ENCODE measurements around the gene ARL4A. TPM values are rescaled to one million over a fixed set of nuclear protein-coding genes. Genes with fewer than 3 reads are reported as not detected.

Gene ARL4A
- total and polyA plus RNA-seq, 9 of the 15 experiments (the other 6 are each of a cell fraction or from before 2014, with no cell fraction given) = 118 to 688 (median 172) TPM

GRCh38 chr7:12716134-12716681 lies 28.8 kb downstream of the ARL4A start (continued):
- TF ChIP-seq MGA (IDR thresholded peaks at IDR 0.05) (no peak), ZC3H11A (IDR thresholded peaks at IDR 0.05; ENCODE audit: low read depth, low read length) (no peak), HMG20B (CRISPR knock-in tag; IDR thresholded peaks at IDR 0.05) (no peak), ZNF197 (CRISPR knock-in tag; IDR thresholded peaks at IDR 0.05; ENCODE audit: low read depth) (peak; percentile 16; the same call in 1 of the 2 replicates), PHF21A (IDR thresholded peaks at IDR 0.05; ENCODE audit: borderline replicate concordance, low read depth) (no peak), YY1 (IDR thresholded peaks at IDR 0.05; ENCODE audit: borderline replicate concordance in 1 of 3, control insufficient read depth in 1 of 3, extremely low read depth in 1 of 3, insufficient read depth in 3 of 3, insufficient read length in 1 of 3, insufficient replicate concordance in 2 of 3, low read depth in 1 of 3, low read length in 2 of 3) (no peak), FIP1L1 (IDR thresholded peaks at IDR 0.05; ENCODE audit: low read depth, low read length, poor library complexity, severe bottlenecking) (no peak), MBD1 (CRISPR knock-in tag; IDR thresholded peaks at IDR 0.05) (no peak), FOXJ2 (tag; IDR thresholded peaks at IDR 0.05) (no peak)
- TF ChIP-seq, protein P1, sequence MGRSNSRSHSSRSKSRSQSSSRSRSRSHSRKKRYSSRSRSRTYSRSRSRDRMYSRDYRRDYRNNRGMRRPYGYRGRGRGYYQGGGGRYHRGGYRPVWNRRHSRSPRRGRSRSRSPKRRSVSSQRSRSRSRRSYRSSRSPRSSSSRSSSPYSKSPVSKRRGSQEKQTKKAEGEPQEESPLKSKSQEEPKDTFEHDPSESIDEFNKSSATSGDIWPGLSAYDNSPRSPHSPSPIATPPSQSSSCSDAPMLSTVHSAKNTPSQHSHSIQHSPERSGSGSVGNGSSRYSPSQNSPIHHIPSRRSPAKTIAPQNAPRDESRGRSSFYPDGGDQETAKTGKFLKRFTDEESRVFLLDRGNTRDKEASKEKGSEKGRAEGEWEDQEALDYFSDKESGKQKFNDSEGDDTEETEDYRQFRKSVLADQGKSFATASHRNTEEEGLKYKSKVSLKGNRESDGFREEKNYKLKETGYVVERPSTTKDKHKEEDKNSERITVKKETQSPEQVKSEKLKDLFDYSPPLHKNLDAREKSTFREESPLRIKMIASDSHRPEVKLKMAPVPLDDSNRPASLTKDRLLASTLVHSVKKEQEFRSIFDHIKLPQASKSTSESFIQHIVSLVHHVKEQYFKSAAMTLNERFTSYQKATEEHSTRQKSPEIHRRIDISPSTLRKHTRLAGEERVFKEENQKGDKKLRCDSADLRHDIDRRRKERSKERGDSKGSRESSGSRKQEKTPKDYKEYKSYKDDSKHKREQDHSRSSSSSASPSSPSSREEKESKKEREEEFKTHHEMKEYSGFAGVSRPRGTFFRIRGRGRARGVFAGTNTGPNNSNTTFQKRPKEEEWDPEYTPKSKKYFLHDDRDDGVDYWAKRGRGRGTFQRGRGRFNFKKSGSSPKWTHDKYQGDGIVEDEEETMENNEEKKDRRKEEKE (IDR thresholded peaks at IDR 0.05; ENCODE audit: borderline replicate concordance in 1 of 2, control insufficient read depth in 1 of 2, low read depth in 2 of 2, low read length in 1 of 2) = no peak
